GM18505 (cell line): ENCODE results near the gene FTCD.

Experiments used
- ATAC-seq: cut with Tn5 transposase; IDR thresholded peaks from one replicate; pipeline ENCODE4 v1.9.1; 2021; ENCODE audit not compliant: unreplicated experiment
- POLR2A ChIP-seq: IDR thresholded peaks from 4 replicates; pipeline ENCODE4 v1.6.1; 2011; ENCODE audit warnings: borderline replicate concordance; ENCODE audit not compliant: insufficient read depth, insufficient read length; ENCODE audit errors: extremely low read depth

The FTCD gene

GRCh38 chr21:46131838-46132651 lies 23.3 kb downstream of the FTCD start:
- no peak for TF ChIP-seq POLR2A
- no peak for ATAC-seq

- no peak for TF ChIP-seq POLR2A
- no peak for ATAC-seq
Measured at GRCh38 chr21:46131588-46131837, 23.9 kb downstream of the FTCD start.

GRCh38 chr21:46130831-46131587 lies 24.4 kb downstream of the FTCD start:
- no peak for ATAC-seq
- TF ChIP-seq POLR2A = no peak

GRCh38 chr21:46129846-46130651 lies 25.3 kb downstream of the FTCD start:
- TF ChIP-seq POLR2A = no peak
- ATAC-seq = no peak

GRCh38 chr21:46128933-46129571 lies 26.3 kb downstream of the FTCD start:
- TF ChIP-seq POLR2A = no peak
- no peak for ATAC-seq

- TF ChIP-seq POLR2A = no peak
- no peak for ATAC-seq
Measured at GRCh38 chr21:46128106-46128932, 27.1 kb downstream of the FTCD start.

GRCh38 chr21:46127239-46128105 lies 27.9 kb downstream of the FTCD start:
- no peak for ATAC-seq
- TF ChIP-seq POLR2A = no peak

- TF ChIP-seq POLR2A = no peak
- no peak for ATAC-seq
Measured at GRCh38 chr21:46126309-46127238, 28.8 kb downstream of the FTCD start.

- ATAC-seq = no peak
- TF ChIP-seq POLR2A = no peak
Measured at GRCh38 chr21:46125846-46126301, 29.5 kb downstream of the FTCD start.

GRCh38 chr21:46124926-46125845 lies 30.2 kb downstream of the FTCD start:
- no peak for ATAC-seq
- TF ChIP-seq POLR2A = no peak
